Neutrophil (primary cell): ENCODE data around the gene TMEM145.

Experiments used
- H3K27ac ChIP-seq: fragments of 200-600 bp; sonication (generic); 2 replicates; pipeline ENCODE4 v1.5.1; 2016; ENCODE audit warnings: mild to moderate bottlenecking, moderate library complexity
- H3K27me3 ChIP-seq: fragments of 200-600 bp; sonication (generic); 2 replicates; pipeline ENCODE4 v1.6.0; 2016; ENCODE audit warnings: mild to moderate bottlenecking
- H3K36me3 ChIP-seq: fragments of 200-600 bp; sonication (generic); 2 replicates; pipeline ENCODE4 v1.5.1; 2017
- H3K4me1 ChIP-seq, 2 experiments: fragments of 200-600 bp in 1 of 2; sonication (generic) in 1 of 2; 1 replicate in 1 of 2; 2 replicates in 1 of 2; pipeline versions ENCODE4 v1.5.1 to v1.6.1; 2013 to 2016; ENCODE audit warnings: low read depth in 1 of 2, low read length in 1 of 2, mild to moderate bottlenecking in 1 of 2, moderate library complexity in 1 of 2; ENCODE audit not compliant: control insufficient read depth in 1 of 2, insufficient read depth in 1 of 2
- H3K4me3 ChIP-seq, 2 experiments: fragments of 200-600 bp in 1 of 2; sonication (generic) in 1 of 2; 1 replicate in 1 of 2; 2 replicates in 1 of 2; pipeline ENCODE4 v1.5.1; 2013 to 2016; ENCODE audit warnings: low read depth in 1 of 2, low read length in 1 of 2, mild to moderate bottlenecking in 1 of 2, moderate library complexity in 1 of 2
- H3K9me3 ChIP-seq: fragments of 200-600 bp; sonication (generic); 2 replicates; pipeline ENCODE4 v1.5.1; 2016
- TF ChIP-seq, protein P1 (sequence below): fragments of 200-600 bp; sonication (generic); IDR thresholded peaks from 2 replicates; pipeline ENCODE4 v1.5.1; 2016; ENCODE audit warnings: antibody characterized with exemption

The TMEM145 gene

GRCh38 chr19:42353341-42354015 is 40.4 kb downstream of the TMEM145 start:
- TF ChIP-seq, protein P1, sequence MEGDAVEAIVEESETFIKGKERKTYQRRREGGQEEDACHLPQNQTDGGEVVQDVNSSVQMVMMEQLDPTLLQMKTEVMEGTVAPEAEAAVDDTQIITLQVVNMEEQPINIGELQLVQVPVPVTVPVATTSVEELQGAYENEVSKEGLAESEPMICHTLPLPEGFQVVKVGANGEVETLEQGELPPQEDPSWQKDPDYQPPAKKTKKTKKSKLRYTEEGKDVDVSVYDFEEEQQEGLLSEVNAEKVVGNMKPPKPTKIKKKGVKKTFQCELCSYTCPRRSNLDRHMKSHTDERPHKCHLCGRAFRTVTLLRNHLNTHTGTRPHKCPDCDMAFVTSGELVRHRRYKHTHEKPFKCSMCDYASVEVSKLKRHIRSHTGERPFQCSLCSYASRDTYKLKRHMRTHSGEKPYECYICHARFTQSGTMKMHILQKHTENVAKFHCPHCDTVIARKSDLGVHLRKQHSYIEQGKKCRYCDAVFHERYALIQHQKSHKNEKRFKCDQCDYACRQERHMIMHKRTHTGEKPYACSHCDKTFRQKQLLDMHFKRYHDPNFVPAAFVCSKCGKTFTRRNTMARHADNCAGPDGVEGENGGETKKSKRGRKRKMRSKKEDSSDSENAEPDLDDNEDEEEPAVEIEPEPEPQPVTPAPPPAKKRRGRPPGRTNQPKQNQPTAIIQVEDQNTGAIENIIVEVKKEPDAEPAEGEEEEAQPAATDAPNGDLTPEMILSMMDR: no peak
- H3K27me3 ChIP-seq: no peaks in the 10 kb centered on the region
- peaks cover 12% of the 10 kb centered on the region for H3K36me3 ChIP-seq
- H3K4me1 ChIP-seq: no peaks in the 10 kb centered on the region
- no peak overlapping the region for H3K4me3 ChIP-seq
- no peaks in the 10 kb centered on the region for H3K9me3 ChIP-seq
- no peak overlapping the region for H3K27ac ChIP-seq

DNA sequence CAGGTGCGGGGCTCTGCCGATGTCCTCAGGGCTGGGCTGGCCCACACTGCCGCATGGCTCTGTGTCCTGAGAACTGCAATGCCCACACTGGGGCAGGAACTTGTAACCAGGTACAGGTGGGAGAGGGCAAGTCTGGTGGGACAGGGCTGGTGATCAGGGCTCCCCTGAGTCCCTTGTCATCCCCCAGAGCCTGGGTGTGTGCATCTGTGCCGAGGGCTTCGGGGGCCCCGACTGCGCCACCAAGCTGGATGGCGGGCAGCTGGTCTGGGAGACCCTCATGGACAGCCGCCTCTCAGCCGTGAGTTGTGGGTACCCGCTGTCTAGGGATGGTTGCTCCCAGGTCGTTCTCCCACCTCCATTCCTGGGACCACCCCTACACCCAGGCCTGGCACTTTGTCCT is 42.8 kb downstream of the TMEM145 start:
- Histone ChIP-seq H3K4me1 (no peaks in the 10 kb centered on the region), H3K27me3 (no peaks in the 10 kb centered on the region), H3K9me3 (no peaks in the 10 kb centered on the region), H3K4me3 (no peak overlapping the region), H3K27ac (no peak overlapping the region), H3K36me3 (peaks cover 13% of the 10 kb centered on the region)
- TF ChIP-seq, protein P1: no peak

- H3K27ac ChIP-seq: no peak overlapping the region
- H3K27me3 ChIP-seq: no peaks in the 10 kb centered on the region
- H3K9me3 ChIP-seq: no peaks in the 10 kb centered on the region
- H3K4me1 ChIP-seq: no peaks in the 10 kb centered on the region
- peaks cover 16% of the 10 kb centered on the region for H3K36me3 ChIP-seq
- TF ChIP-seq, protein P1: no peak
- H3K4me3 ChIP-seq: no peak overlapping the region
Measured at GRCh38 chr19:42356686-42357085, 43.6 kb downstream of the TMEM145 start.

- TF ChIP-seq, protein P1: no peak
- Histone ChIP-seq H3K4me3 (no peak overlapping the region), H3K27ac (no peak overlapping the region), H3K36me3 (peaks cover 16% of the 10 kb centered on the region), H3K27me3 (no peaks in the 10 kb centered on the region), H3K9me3 (no peaks in the 10 kb centered on the region), H3K4me1 (no peaks in the 10 kb centered on the region)
Measured at GRCh38 chr19:42357290-42357689, 44.2 kb downstream of the TMEM145 start.

- peaks cover 11% of the 10 kb centered on the region for H3K36me3 ChIP-seq
- H3K27me3 ChIP-seq: no peaks in the 10 kb centered on the region
Measured at GRCh38 chr19:42360787-42361544, 47.9 kb downstream of the TMEM145 start.

More at GRCh38 chr19:42360787-42361544, 47.9 kb downstream of the TMEM145 start:
- Histone ChIP-seq H3K9me3 (no peaks in the 10 kb centered on the region), H3K4me1 (no peaks in the 10 kb centered on the region), H3K27ac (no peak overlapping the region), H3K4me3 (no peak overlapping the region)
- TF ChIP-seq, protein P1: no peak
